H1 (cell line): ENCODE results near the gene ZBTB48. TPM values are rescaled to one million over a fixed set of nuclear protein-coding genes. Genes with fewer than 3 reads are reported as not detected.

ENCODE experiments used
- CTCF ChIA-PET: fragments of 300-600 bp; sonication (Branson Sonifier 250); formaldehyde crosslinking; loops from one replicate; lab custom pipeline; 2021; ENCODE audit not compliant: partially characterized antibody; lab: Charles Lee
- POLR2A ChIA-PET: fragments of 300-600 bp; sonication (Branson Sonifier 250); formaldehyde crosslinking; loops from one replicate; lab custom pipeline; 2021; ENCODE audit warnings: inconsistent platforms; ENCODE audit not compliant: partially characterized antibody; lab: Charles Lee
- DNase-seq, 2 experiments: peaks; one replicate each; pipeline versions ENCODE4 v3.0.0 to v3.0.0-alpha.2; 2010 to 2022; ENCODE audit warnings: low spot score in 2 of 2, low read depth in 1 of 2, mixed read lengths in 1 of 2
- FAIRE-seq: peaks from 2 replicates; lab custom pipeline; 2011; peaks lifted over from hg19 to GRCh38; lab: Jason Lieb, UNC
- H2AFZ ChIP-seq: 2 replicates; pipeline ENCODE4 v1.8.1; 2012; ENCODE audit warnings: low read length, inconsistent platforms
- H2AK5ac ChIP-seq: 2 replicates; pipeline ENCODE4 v1.6.1; 2013; ENCODE audit warnings: low read depth, low read length
- H2BK120ac ChIP-seq: replicated peaks from 2 replicates; pipeline ENCODE3; 2013; ENCODE audit warnings: low read depth, low read length, inconsistent platforms
- H2BK12ac ChIP-seq: 2 replicates; pipeline ENCODE4 v1.6.1; 2013; ENCODE audit warnings: low read depth, low read length
- H2BK15ac ChIP-seq: 2 replicates; pipeline ENCODE4 v1.6.1; 2013; ENCODE audit warnings: low read length
- H2BK20ac ChIP-seq: 2 replicates; pipeline ENCODE4 v1.6.1; 2013; ENCODE audit warnings: low read length
- H2BK5ac ChIP-seq: 2 replicates; pipeline ENCODE4 v1.6.1; 2013; ENCODE audit warnings: low read depth, low read length
- H3K14ac ChIP-seq: 2 replicates; pipeline ENCODE4 v1.6.1; 2013; ENCODE audit warnings: inconsistent platforms; ENCODE audit not compliant: insufficient read length
- H3K18ac ChIP-seq: 2 replicates; pipeline ENCODE4 v1.6.1; 2013; ENCODE audit warnings: low read length; ENCODE audit errors: extremely low read depth
- H3K23ac ChIP-seq: 2 replicates; pipeline ENCODE4 v1.6.1; 2013; ENCODE audit warnings: inconsistent platforms; ENCODE audit not compliant: insufficient read length
- H3K23me2 ChIP-seq: 2 replicates; pipeline ENCODE4 v1.6.1; 2013; ENCODE audit warnings: low read depth, low read length
- H3K27ac ChIP-seq: 2 replicates; pipeline ENCODE4 v1.6.1; 2011; ENCODE audit warnings: low read depth, low read length, inconsistent platforms
- H3K27me3 ChIP-seq, 4 experiments: replicated peaks in 1 of 4; 1 replicate in 1 of 4; 2 replicates in 3 of 4; pipeline versions ENCODE4 v1.6.1 to v1.8.1; 2011 to 2013; ENCODE audit warnings: low read length in 3 of 4, mild to moderate bottlenecking in 3 of 4, inconsistent platforms in 2 of 4, mixed read lengths in 2 of 4, moderate library complexity in 1 of 4; ENCODE audit not compliant: control insufficient read depth in 3 of 4, insufficient read depth in 3 of 4; ENCODE audit errors: extremely low read depth in 1 of 4
- H3K36me3 ChIP-seq, 4 experiments: 2 replicates each; pipeline versions ENCODE4 v1.6.1 to v1.8.1; 2011 to 2013; ENCODE audit warnings: mild to moderate bottlenecking in 4 of 4, low read length in 3 of 4, moderate library complexity in 2 of 4, control low read depth in 1 of 4, inconsistent platforms in 1 of 4; ENCODE audit not compliant: insufficient read depth in 4 of 4, control insufficient read depth in 2 of 4
- H3K4ac ChIP-seq: replicated peaks from 2 replicates; pipeline ENCODE3; 2013; ENCODE audit warnings: low read length, low read depth, mixed read lengths, inconsistent platforms; ENCODE audit not compliant: insufficient read length
- H3K4me1 ChIP-seq, 4 experiments: replicated peaks in 1 of 4; 1 replicate in 1 of 4; 2 replicates in 3 of 4; pipeline versions ENCODE4 v1.6.1 to v1.8.1; 2011 to 2013; ENCODE audit warnings: low read length in 3 of 4, inconsistent platforms in 2 of 4, mixed read lengths in 1 of 4; ENCODE audit not compliant: insufficient read depth in 4 of 4, control insufficient read depth in 3 of 4
- H3K4me2 ChIP-seq, 2 experiments: 2 replicates each; pipeline versions ENCODE4 v1.6.1 to v1.8.1; 2011 to 2013; ENCODE audit warnings: low read depth in 2 of 2, low read length in 2 of 2, control low read depth in 1 of 2, inconsistent platforms in 1 of 2, mild to moderate bottlenecking in 1 of 2; ENCODE audit not compliant: insufficient read depth in 1 of 2
- H3K4me3 ChIP-seq, 4 experiments: fragments of 200-600, 300-600 bp in 1 of 4; sonication (generic), shearing (Covaris generic), sonication (Bioruptor Twin) in 1 of 4; 2 replicates each; pipeline versions ENCODE4 v1.5.1 to v1.8.1; 2011 to 2016; ENCODE audit warnings: low read length in 4 of 4, low read depth in 3 of 4, control low read depth in 2 of 4, inconsistent platforms in 2 of 4, mild to moderate bottlenecking in 2 of 4, mixed read lengths in 1 of 4, moderate library complexity in 1 of 4; ENCODE audit not compliant: insufficient read depth in 2 of 4; ENCODE audit errors: extremely low read depth in 1 of 4
- H3K56ac ChIP-seq: replicated peaks from 2 replicates; pipeline ENCODE3; 2013; ENCODE audit warnings: low read depth, mild to moderate bottlenecking, mixed read lengths, low read length, inconsistent platforms; ENCODE audit not compliant: insufficient read length
- H3K79me1 ChIP-seq: 2 replicates; pipeline ENCODE4 v1.6.1; 2013; ENCODE audit warnings: low read depth, low read length, control low read depth
- H3K79me2 ChIP-seq, 2 experiments: 2 replicates each; pipeline versions ENCODE4 v1.6.1 to v1.8.1; 2012 to 2013; ENCODE audit warnings: low read length in 2 of 2, mild to moderate bottlenecking in 2 of 2, inconsistent platforms in 1 of 2; ENCODE audit not compliant: insufficient read depth in 2 of 2, control insufficient read depth in 1 of 2
- H3K9ac ChIP-seq, 4 experiments: replicated peaks in 1 of 4; 1 replicate in 1 of 4; 2 replicates in 3 of 4; pipeline versions ENCODE4 v1.6.1 to v1.8.1; 2011 to 2013; ENCODE audit warnings: low read depth in 3 of 4, low read length in 3 of 4, control low read depth in 2 of 4, mild to moderate bottlenecking in 2 of 4, moderate library complexity in 2 of 4, inconsistent platforms in 1 of 4; ENCODE audit errors: extremely low read depth in 1 of 4
- H3K9me3 ChIP-seq, 2 experiments: 2 replicates each; pipeline versions ENCODE4 v1.6.1 to v1.8.1; 2012 to 2013; ENCODE audit warnings: mild to moderate bottlenecking in 2 of 2, moderate library complexity in 2 of 2, control low read depth in 1 of 2, inconsistent platforms in 1 of 2, low read depth in 1 of 2, low read length in 1 of 2, mixed read lengths in 1 of 2; ENCODE audit not compliant: insufficient read depth in 2 of 2
- H4K20me1 ChIP-seq, 2 experiments: replicated peaks in 1 of 2; 2 replicates each; pipeline versions ENCODE3 to v1.8.1; 2011 to 2013; ENCODE audit warnings: inconsistent platforms in 2 of 2, low read length in 2 of 2, mild to moderate bottlenecking in 1 of 2; ENCODE audit not compliant: insufficient read depth in 2 of 2, control insufficient read depth in 1 of 2
- H4K5ac ChIP-seq: 2 replicates; pipeline ENCODE4 v1.6.1; 2013; ENCODE audit warnings: low read length, low read depth, mixed read lengths, inconsistent platforms; ENCODE audit not compliant: insufficient read length
- H4K8ac ChIP-seq: 2 replicates; pipeline ENCODE4 v1.8.0; 2013; ENCODE audit warnings: mild to moderate bottlenecking, moderate library complexity, low read length, inconsistent platforms; ENCODE audit not compliant: insufficient read depth; ENCODE audit errors: extremely low read depth
- H4K91ac ChIP-seq: replicated peaks from 2 replicates; pipeline ENCODE3; 2013; ENCODE audit warnings: low read length, mixed read lengths, inconsistent platforms; ENCODE audit not compliant: insufficient read length
- POLR2A ChIP-seq, 2 experiments: IDR thresholded peaks; 1 replicate in 1 of 2; 2 replicates in 1 of 2; pipeline ENCODE4 v1.6.1; 2011; ENCODE audit warnings: low read depth in 2 of 2, low read length in 2 of 2, mild to moderate bottlenecking in 2 of 2; ENCODE audit errors: control extremely low read depth in 1 of 2
- POLR2AphosphoS5 ChIP-seq: IDR thresholded peaks from 2 replicates; pipeline ENCODE4 v1.6.1; 2011; ENCODE audit warnings: low read depth, low read length
- SIRT6 ChIP-seq: IDR thresholded peaks from one replicate; pipeline ENCODE4 v1.7.1; 2012; ENCODE audit warnings: low read length, inconsistent platforms
- WGBS, 2 experiments: shearing (Covaris generic) in 1 of 2; methylation state at CpG; one replicate each; pipeline versions ENCODE4 v1.1.6 to v1.1.7; 2013 to 2015; ENCODE audit warnings: low lambda C conversion rate in 2 of 2, mixed read lengths in 2 of 2, inconsistent platforms in 1 of 2, low coverage in 1 of 2, missing lambda C conversion rate in 1 of 2; ENCODE audit not compliant: insufficient replicate concordance in 2 of 2, insufficient coverage in 1 of 2, insufficient read length in 1 of 2; ENCODE audit errors: extremely low coverage in 1 of 2, missing lambda C conversion rate in 1 of 2; 5-methylcytosine and 5-hydroxymethylcytosine counted together
- polyA plus RNA-seq, 7 experiments: library from polyadenylated mRNA; depleted of rRNA in 3 of 7; stranded (reverse) in 5 of 7; unstranded in 2 of 7; fragments of >200 nt in 5 of 7; fragments of 200-250 nt in 2 of 7; gene quantifications; 1 replicate in 5 of 7; 2 replicates in 1 of 7; 4 replicates in 1 of 7; pipeline versions ENCODE4 v1.2.1 to v1.2.3, GENCODE V29; 2011 to 2013; ENCODE audit warnings: missing spikeins in 2 of 7, mixed read lengths in 2 of 7
- total RNA-seq: library from RNA; stranded (reverse); fragmentation: NEBNext Ultra II Directional; extraction: Animal tissue kit (Norgen Biotek cat#: 25700); gene quantifications from 2 replicates; pipeline ENCODE4 v1.2.1, GENCODE V29; 2021

ZBTB48 gene
- total and polyA plus RNA-seq, 2 of the 8 experiments (the other 6 are each of a cell fraction or from before 2014, with no cell fraction given) = 28.2 to 28.8 TPM

DNA sequence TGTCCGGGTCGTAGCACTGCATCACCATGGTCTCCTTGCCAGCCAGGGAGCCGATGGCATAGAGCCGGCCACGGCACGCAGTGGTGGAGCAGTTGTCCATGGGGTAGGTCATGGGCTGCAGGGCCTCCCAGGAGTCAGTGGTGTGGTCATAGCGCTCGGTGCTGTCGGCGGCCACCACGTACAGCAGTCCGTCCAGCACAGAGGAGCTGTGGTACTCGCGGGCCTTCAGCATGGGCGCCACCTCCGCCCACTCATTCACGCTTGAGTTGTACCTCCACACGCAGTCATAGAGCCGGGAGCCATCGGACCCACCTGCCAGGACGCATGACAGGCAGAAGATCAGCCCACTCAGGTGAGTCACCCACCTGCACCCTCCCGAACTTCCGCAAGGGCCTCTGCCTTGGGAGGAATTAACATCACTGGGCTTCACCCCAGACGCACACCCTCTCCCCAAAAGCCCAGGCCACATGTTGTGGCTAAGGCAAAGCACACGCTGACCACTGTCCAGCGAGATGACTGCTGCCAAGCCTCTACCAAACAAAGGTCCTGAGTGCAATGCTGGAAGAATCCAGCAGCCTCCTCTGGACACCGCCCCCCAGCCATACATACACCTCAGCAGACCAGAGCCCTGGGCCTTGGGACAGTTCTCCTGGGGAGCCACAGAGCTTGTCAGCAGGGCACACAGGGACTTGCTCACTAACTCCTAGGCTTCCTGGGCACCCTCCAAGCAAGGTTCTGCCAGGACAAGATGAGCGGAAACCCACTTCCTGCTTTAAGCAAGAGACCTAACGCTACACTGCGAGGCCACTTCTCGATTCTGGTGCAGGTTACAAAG, 19.6 kb downstream of the ZBTB48 start:
- no peak overlapping the region for H3K27ac ChIP-seq
- H3K79me1 ChIP-seq = peaks cover 21% of the 10 kb centered on the region
- H3K14ac ChIP-seq = no peak overlapping the region
- no peak overlapping the region; the same call in 1 of the 2 replicates for H2BK5ac ChIP-seq
- no peak overlapping the region for H3K4ac ChIP-seq
- peaks cover 0 to 13% (median 9%) of the 10 kb centered on the region in 4 experiments; a peak in 6 of 7 replicates for H3K4me1 ChIP-seq
- TF ChIP-seq POLR2AphosphoS5 (0 out of 2 replicates have a peak, but pooled peaks have one; percentile 36), POLR2A (IDR thresholded peaks at IDR 0.05; ENCODE audit: control extremely low read depth in 1 of 2, low read depth in 2 of 2, low read length in 2 of 2) (peak in 1 of 2 experiments; percentile 30; a peak in 1 of 3 replicates), SIRT6 (no peak)
- H3K27me3 ChIP-seq = no peaks in the 10 kb centered on the region; a peak in 1 of 7 replicates
- no peak overlapping the region for H2BK15ac ChIP-seq
- H2AFZ ChIP-seq = no peak overlapping the region
- H3K23ac ChIP-seq = no peak overlapping the region
- no peak overlapping the region for H2AK5ac ChIP-seq
- H3K56ac ChIP-seq = no peak overlapping the region
- H3K9me3 ChIP-seq = no peaks in the 10 kb centered on the region
- 92% methylated on average over 26 of the region's 31 CpGs; no CpG with 5 or more reads in 1 of the 2 experiments for WGBS, 2 experiments
- H2BK120ac ChIP-seq = no peak overlapping the region
- peak overlapping the region; percentile 4 to 91; a peak in 3 of 4 replicates for H3K4me2 ChIP-seq
- peaks cover 10 to 30% (median 28%) of the 10 kb centered on the region in 4 experiments; a peak in 7 of 8 replicates for H3K36me3 ChIP-seq
- ChIA-PET CTCF (interaction anchor here (0.7 to 3.3 kb wide), 11 partner anchors 10 to 47 kb away, joined by 3 to 16 read pairs (median 4); partner anchors contain the start of genes TAS1R1 and THAP3), POLR2A (interaction anchor here (1.0 to 10.8 kb wide), 6 partner anchors 11 to 45 kb away, joined by 3 to 196 read pairs (median 56); partner anchors contain the start of genes NOL9, TAS1R1, THAP3 and ZBTB48)
- DNase-seq (no peak), FAIRE-seq (no peak)
- H2BK12ac ChIP-seq = no peak overlapping the region
- H3K23me2 ChIP-seq = peaks cover 18% of the 10 kb centered on the region
- H3K79me2 ChIP-seq = peaks cover 22 to 55% of the 10 kb centered on the region in 2 experiments; a peak in 3 of 4 replicates
- H3K4me3 ChIP-seq = no peak overlapping the region
- no peak overlapping the region for H2BK20ac ChIP-seq
- H3K18ac ChIP-seq = no peak overlapping the region
- peak overlapping the region; percentile 62; the same call in 1 of the 2 replicates for H4K8ac ChIP-seq
- H3K9ac ChIP-seq = no peak overlapping the region
- no peak overlapping the region for H4K91ac ChIP-seq
- peaks cover 27 to 38% of the 10 kb centered on the region in 2 experiments for H4K20me1 ChIP-seq
- no peak overlapping the region for H4K5ac ChIP-seq
